ENCODE results near the gene SYNJ2.
A peak's percentile ranks its signal among the peaks of the same experiment; 100 is the strongest.

Gene SYNJ2

GRCh38 chr6:158069800-158070195 lies 88.1 kb downstream of the SYNJ2 start:
- DNase-seq, result no peak

- DNase-seq, result peak in 19 of 58 donors; percentile 11 to 44 (median 24)
Measured at GRCh38 chr6:158070513-158070912, 88.8 kb downstream of the SYNJ2 start.

GRCh38 chr6:158071121-158072082 lies 89.7 kb downstream of the SYNJ2 start:
- DNase-seq, result no peak

- peak in 55 of 58 donors; percentile 20 to 88 (median 57) for DNase-seq
Measured at GRCh38 chr6:158072083-158072721, 90.5 kb downstream of the SYNJ2 start.

GRCh38 chr6:158073776-158074175 lies 92.1 kb downstream of the SYNJ2 start:
- no peak for DNase-seq

- no peak for DNase-seq
Measured at GRCh38 chr6:158076548-158076947, 94.9 kb downstream of the SYNJ2 start.

GRCh38 chr6:158077676-158078075 lies 96.0 kb downstream of the SYNJ2 start:
- no peak for DNase-seq

GRCh38 chr6:158078320-158078719 lies 96.7 kb downstream of the SYNJ2 start:
- DNase-seq, result no peak

- DNase-seq, result no peak
Measured at GRCh38 chr6:158080849-158081656, 99.4 kb downstream of the SYNJ2 start.

GRCh38 chr6:158081657-158081935 lies 99.9 kb downstream of the SYNJ2 start:
- no peak for DNase-seq

- DNase-seq, result no peak
Measured at GRCh38 chr6:158083455-158084325, 102.0 kb downstream of the SYNJ2 start.

- no peak for DNase-seq
Measured at GRCh38 chr6:158085261-158086053, 103.8 kb downstream of the SYNJ2 start.

- no peak for DNase-seq
Measured at GRCh38 chr6:158086054-158086503, 104.4 kb downstream of the SYNJ2 start.

GRCh38 chr6:158086504-158087223 lies 105.0 kb downstream of the SYNJ2 start:
- DNase-seq, result peak in 19 of 58 donors; percentile 18 to 55 (median 29)

- no peak for DNase-seq
Measured at GRCh38 chr6:158087224-158087867, 105.7 kb downstream of the SYNJ2 start.

GRCh38 chr6:158092806-158093205 lies 111.1 kb downstream of the SYNJ2 start:
- no peak for DNase-seq

GRCh38 chr6:158095031-158095430 lies 113.4 kb downstream of the SYNJ2 start:
- no peak for DNase-seq

GRCh38 chr6:158095671-158096070 lies 114.0 kb downstream of the SYNJ2 start:
- peak in 1 of 58 donors; percentile 4 for DNase-seq

- no peak for DNase-seq
Measured at GRCh38 chr6:158103228-158103627, 121.6 kb downstream of the SYNJ2 start.
